ENCODE results near the gene NEK6. TPM values are rescaled to one million over a fixed set of nuclear protein-coding genes. Genes with fewer than 3 reads are reported as not detected.
"Not testable (repeated sequence)": the region's sequence is repeated elsewhere in the genome, so short reads cannot be mapped to it uniquely, and the experiment has no call there.

NEK6 gene
- total and polyA plus RNA-seq, 4 experiments from 2014 or later, result 3.8 to 11.7 (median 8.5) TPM

GRCh38 chr9:124248066-124248465, 9.7 kb upstream of the NEK6 start:
- Histone ChIP-seq H3K27me3 (ENCODE audit: insufficient read depth, low read length) (no peaks in the 10 kb centered on the region), H3K27ac (ENCODE audit: low read depth, low read length) (no peak overlapping the region), H3K4me3 (ENCODE audit: low read length in 2 of 2) (no peak overlapping the region), H3K4me1 (ENCODE audit: insufficient read depth, low read length) (peaks cover 2% of the 10 kb centered on the region), H3K9me3 (ENCODE audit: control insufficient read depth in 1 of 2, low read length in 2 of 2) (no peaks in the 10 kb centered on the region), H3K36me3 (ENCODE audit: insufficient read depth, low read length) (no peaks in the 10 kb centered on the region)
- Mint-ChIP-seq H3K27me3 (no peaks in the 10 kb centered on the region), H3K9me3 (no peaks in the 10 kb centered on the region), H3K4me3 (no peak overlapping the region), H3K4me1 (peaks cover 2 to 10% (median 6%) of the 10 kb centered on the region in 4 donors), H3K36me3 (no peaks in the 10 kb centered on the region), H3K27ac (no peak overlapping the region)
- intact Hi-C loops (cut with micrococcal nuclease), result no loop called here
- POLR2A ChIA-PET (ENCODE audit: partially characterized antibody), result no interaction called here
- DNase-seq, result no peak
- CTCF ChIA-PET (ENCODE audit: partially characterized antibody), result no interaction called here

GRCh38 chr9:124248960-124249359, 8.8 kb upstream of the NEK6 start:
- intact Hi-C loops (cut with micrococcal nuclease), result no loop called here
- peaks cover 2 to 9% (median 7%) of the 10 kb centered on the region in 4 donors for H3K4me1 Mint-ChIP-seq
- no peaks in the 10 kb centered on the region for H3K27me3 ChIP-seq (ENCODE audit: insufficient read depth, low read length)
- no peak for DNase-seq
- no peaks in the 10 kb centered on the region for H3K36me3 Mint-ChIP-seq
- H3K4me1 ChIP-seq (ENCODE audit: insufficient read depth, low read length), result no peaks in the 10 kb centered on the region
- no peak overlapping the region for H3K27ac ChIP-seq (ENCODE audit: low read depth, low read length)
- H3K4me3 ChIP-seq (ENCODE audit: low read length in 2 of 2), result no peak overlapping the region
- no peak overlapping the region for H3K4me3 Mint-ChIP-seq
- H3K27ac Mint-ChIP-seq, result peak overlapping the region in 1 of 7 donors; percentile 35
- no peaks in the 10 kb centered on the region for H3K9me3 ChIP-seq (ENCODE audit: control insufficient read depth in 1 of 2, low read length in 2 of 2)
- H3K9me3 Mint-ChIP-seq, result no peaks in the 10 kb centered on the region
- H3K27me3 Mint-ChIP-seq, result no peaks in the 10 kb centered on the region
- CTCF ChIA-PET (ENCODE audit: partially characterized antibody), result no interaction called here
- POLR2A ChIA-PET (ENCODE audit: partially characterized antibody), result no interaction called here
- H3K36me3 ChIP-seq (ENCODE audit: insufficient read depth, low read length), result no peaks in the 10 kb centered on the region

DNA sequence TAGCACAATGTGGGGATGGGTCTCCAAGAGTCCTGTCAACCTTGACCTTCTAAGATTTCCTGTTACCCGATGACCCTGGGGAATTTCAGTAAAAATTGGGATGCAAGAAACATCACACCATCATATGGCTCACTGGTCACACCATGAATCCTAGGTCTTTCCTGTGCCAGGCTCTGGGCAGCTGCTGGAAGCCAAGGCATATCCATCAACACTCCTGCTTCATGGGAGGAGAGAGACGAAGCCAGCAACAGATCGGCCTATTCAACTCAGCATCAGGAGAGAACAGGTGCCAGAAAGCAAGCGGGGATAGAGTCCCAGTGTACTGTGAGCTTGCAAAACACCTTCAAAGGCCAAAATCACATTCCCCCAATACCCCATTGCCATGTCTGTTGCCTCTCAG, 6.5 kb upstream of the NEK6 start:
- no peaks in the 10 kb centered on the region for H3K27me3 Mint-ChIP-seq

DNA sequence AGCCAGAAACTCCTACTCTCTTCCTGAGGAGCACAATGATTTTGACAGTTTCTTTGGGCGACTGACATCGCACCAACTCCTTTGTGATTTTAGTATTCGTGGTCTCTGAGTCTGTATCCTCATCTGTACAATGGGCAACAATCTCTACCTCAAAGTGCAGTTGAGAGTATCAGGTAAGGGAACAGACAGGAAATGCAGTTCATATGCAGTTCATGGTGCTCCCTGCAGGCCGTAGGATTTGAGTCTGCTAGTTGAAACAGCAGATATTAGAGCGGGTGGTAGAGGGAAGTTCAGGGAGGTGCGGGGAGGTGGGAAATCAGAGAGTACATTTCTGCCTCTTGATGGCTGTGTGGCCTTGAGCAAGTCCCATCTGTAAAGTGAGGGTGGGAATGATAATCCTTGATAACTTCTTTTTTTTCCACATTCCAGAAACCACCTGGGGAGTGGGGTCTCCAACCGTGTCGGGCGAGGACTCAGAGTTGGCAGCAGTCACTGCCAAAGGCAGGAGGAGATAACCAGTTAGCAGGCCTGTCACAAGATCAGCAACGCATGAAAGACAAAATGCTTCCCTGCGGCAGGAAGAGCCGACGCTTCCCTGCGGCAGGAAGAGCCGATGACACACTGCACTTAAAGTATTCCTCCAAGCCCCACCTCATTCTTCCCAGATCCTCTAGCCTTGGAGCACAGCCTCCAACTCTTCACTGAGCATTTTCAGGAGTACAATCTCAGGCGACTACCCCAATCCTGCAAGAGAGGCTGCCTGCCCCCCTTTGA, 6.0 kb upstream of the NEK6 start:
- H3K4me3 ChIP-seq (ENCODE audit: low read length in 2 of 2), result no peak overlapping the region
- no peaks in the 10 kb centered on the region for H3K36me3 ChIP-seq (ENCODE audit: insufficient read depth, low read length)
- Mint-ChIP-seq H3K36me3 (no peaks in the 10 kb centered on the region), H3K4me3 (no peak overlapping the region), H3K27ac (peak overlapping the region in 1 of 7 donors; percentile 59), H3K9me3 (no peaks in the 10 kb centered on the region), H3K4me1 (peaks cover 13 to 30% (median 19%) of the 10 kb centered on the region in 4 donors), H3K27me3 (no peaks in the 10 kb centered on the region)
- H3K9me3 ChIP-seq (ENCODE audit: control insufficient read depth in 1 of 2, low read length in 2 of 2), result no peaks in the 10 kb centered on the region
- no peak overlapping the region for H3K27ac ChIP-seq (ENCODE audit: low read depth, low read length)
- ChIA-PET POLR2A (ENCODE audit: partially characterized antibody) (no interaction called here), CTCF (ENCODE audit: partially characterized antibody) (no interaction called here)
- H3K4me1 ChIP-seq (ENCODE audit: insufficient read depth, low read length), result peaks cover 5% of the 10 kb centered on the region
- no peak for DNase-seq
- no peaks in the 10 kb centered on the region for H3K27me3 ChIP-seq (ENCODE audit: insufficient read depth, low read length)
- intact Hi-C loops (cut with micrococcal nuclease), result loop anchor here (10.0 kb wide), 3 partner anchors 47 to 163 kb away; partner anchors contain the start of gene PSMB7

More for the DNA sequence above, 6.5 kb upstream of the NEK6 start:
- H3K4me3 ChIP-seq (ENCODE audit: low read length in 2 of 2), result no peak overlapping the region
- POLR2A ChIA-PET (ENCODE audit: partially characterized antibody), result no interaction called here
- Mint-ChIP-seq H3K4me3 (no peak overlapping the region), H3K36me3 (no peaks in the 10 kb centered on the region), H3K27ac (peak overlapping the region in 2 of 7 donors; percentile 13 to 36), H3K9me3 (no peaks in the 10 kb centered on the region), H3K4me1 (peaks cover 13 to 24% (median 17%) of the 10 kb centered on the region in 4 donors)
- intact Hi-C loops (cut with micrococcal nuclease), result loop anchor here (10.0 kb wide), 3 partner anchors 46 to 164 kb away; partner anchors contain the start of gene PSMB7
- H3K4me1 ChIP-seq (ENCODE audit: insufficient read depth, low read length), result peaks cover 5% of the 10 kb centered on the region
- no peaks in the 10 kb centered on the region for H3K36me3 ChIP-seq (ENCODE audit: insufficient read depth, low read length)
- H3K27me3 ChIP-seq (ENCODE audit: insufficient read depth, low read length), result no peaks in the 10 kb centered on the region
- no peaks in the 10 kb centered on the region for H3K9me3 ChIP-seq (ENCODE audit: control insufficient read depth in 1 of 2, low read length in 2 of 2)
- CTCF ChIA-PET (ENCODE audit: partially characterized antibody), result no interaction called here
- DNase-seq, result no peak
- no peak overlapping the region for H3K27ac ChIP-seq (ENCODE audit: low read depth, low read length)

GRCh38 chr9:124252878-124253277, 4.9 kb upstream of the NEK6 start:
- H3K4me3 Mint-ChIP-seq; CTCF ChIA-PET (ENCODE audit: partially characterized antibody); H3K27ac ChIP-seq (ENCODE audit: low read depth, low read length); H3K36me3 ChIP-seq (ENCODE audit: insufficient read depth, low read length); H3K36me3 Mint-ChIP-seq; H3K27me3 Mint-ChIP-seq; H3K9me3 Mint-ChIP-seq; H3K27me3 ChIP-seq (ENCODE audit: insufficient read depth, low read length); DNase-seq; H3K4me3 ChIP-seq (ENCODE audit: low read length in 2 of 2); POLR2A ChIA-PET (ENCODE audit: partially characterized antibody); H3K4me1 ChIP-seq (ENCODE audit: insufficient read depth, low read length); H3K9me3 ChIP-seq (ENCODE audit: control insufficient read depth in 1 of 2, low read length in 2 of 2): not testable (repeated sequence)
- H3K27ac Mint-ChIP-seq, result peak overlapping the region in 1 of 7 donors; percentile 30
- intact Hi-C loops (cut with micrococcal nuclease), result loop anchor here (10.0 kb wide), 3 partner anchors 48 to 162 kb away; partner anchors contain the start of gene PSMB7
- peaks cover 13 to 39% (median 23%) of the 10 kb centered on the region in 4 donors for H3K4me1 Mint-ChIP-seq

GRCh38 chr9:124254261-124254682, 3.5 kb upstream of the NEK6 start:
- Histone ChIP-seq H3K4me1 (ENCODE audit: insufficient read depth, low read length) (peaks cover 13% of the 10 kb centered on the region), H3K27me3 (ENCODE audit: insufficient read depth, low read length) (no peaks in the 10 kb centered on the region), H3K27ac (ENCODE audit: low read depth, low read length) (no peak overlapping the region), H3K36me3 (ENCODE audit: insufficient read depth, low read length) (no peaks in the 10 kb centered on the region), H3K9me3 (ENCODE audit: control insufficient read depth in 1 of 2, low read length in 2 of 2) (no peaks in the 10 kb centered on the region), H3K4me3 (ENCODE audit: low read length in 2 of 2) (no peak overlapping the region)
- CTCF ChIA-PET (ENCODE audit: partially characterized antibody), result no interaction called here
- H3K4me1 Mint-ChIP-seq, result peaks cover 18 to 51% (median 33%) of the 10 kb centered on the region in 4 donors
- intact Hi-C loops (cut with micrococcal nuclease), result loop anchor here (10.0 kb wide), 3 partner anchors 49 to 161 kb away; partner anchors contain the start of gene PSMB7
- peaks cover 0 to 8% of the 10 kb centered on the region in 2 donors for H3K36me3 Mint-ChIP-seq
- DNase-seq, result no peak
- POLR2A ChIA-PET (ENCODE audit: partially characterized antibody), result interaction anchor here (0.7 kb wide), 1 partner anchor 38 kb away, joined by 3 read pairs; no protein-coding TSS in a partner anchor
- peak overlapping the region in 5 of 7 donors; percentile 36 to 88 (median 37) for H3K27ac Mint-ChIP-seq
- no peaks in the 10 kb centered on the region for H3K27me3 Mint-ChIP-seq
- peak overlapping the region in 3 of 8 donors; percentile 1 to 45 (median 9) for H3K4me3 Mint-ChIP-seq
- peaks cover 0 to 2% (median 0%) of the 10 kb centered on the region in 8 donors for H3K9me3 Mint-ChIP-seq

DNA sequence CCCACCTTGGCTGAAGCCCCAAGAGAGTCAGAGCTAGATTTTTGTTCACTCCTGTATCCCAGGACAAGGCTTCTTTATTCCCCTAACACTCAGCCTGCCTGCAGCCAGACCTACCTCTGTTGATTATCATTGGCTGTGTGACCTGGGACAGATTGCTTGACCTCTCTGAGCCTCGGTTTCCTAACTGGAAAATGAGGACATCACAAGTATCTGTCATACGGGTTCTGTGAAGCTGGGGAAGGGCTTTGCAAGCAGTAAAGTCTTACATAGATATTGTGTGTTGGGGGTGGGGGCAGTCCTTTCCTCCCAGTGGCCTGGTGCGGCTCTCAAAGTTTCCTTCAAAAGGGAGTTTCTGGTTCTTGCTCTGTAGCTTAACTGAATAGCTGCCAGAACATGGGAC, 2.5 kb upstream of the NEK6 start:
- Histone ChIP-seq H3K36me3 (ENCODE audit: insufficient read depth, low read length) (no peaks in the 10 kb centered on the region), H3K9me3 (ENCODE audit: control insufficient read depth in 1 of 2, low read length in 2 of 2) (no peaks in the 10 kb centered on the region), H3K4me3 (ENCODE audit: low read length in 2 of 2) (no peak overlapping the region), H3K27me3 (ENCODE audit: insufficient read depth, low read length) (no peaks in the 10 kb centered on the region), H3K27ac (ENCODE audit: low read depth, low read length) (no peak overlapping the region), H3K4me1 (ENCODE audit: insufficient read depth, low read length) (peaks cover 21% of the 10 kb centered on the region)
- DNase-seq, result no peak
- Mint-ChIP-seq H3K4me1 (peaks cover 22 to 58% (median 39%) of the 10 kb centered on the region in 4 donors), H3K9me3 (peaks cover 0 to 2% (median 0%) of the 10 kb centered on the region in 8 donors), H3K27me3 (no peaks in the 10 kb centered on the region), H3K36me3 (peaks cover 0 to 8% of the 10 kb centered on the region in 2 donors), H3K27ac (peak overlapping the region in 2 of 7 donors; percentile 29 to 65), H3K4me3 (no peak overlapping the region)
- CTCF ChIA-PET (ENCODE audit: partially characterized antibody), result interaction anchor here (0.7 kb wide), 1 partner anchor 129 kb away, joined by 7 read pairs; no protein-coding TSS in a partner anchor
- POLR2A ChIA-PET (ENCODE audit: partially characterized antibody), result no interaction called here
- intact Hi-C loops (cut with micrococcal nuclease), result loop anchor here (10.0 kb wide), 3 partner anchors 50 to 160 kb away; partner anchors contain the start of gene PSMB7

Data from CD4-positive, alpha-beta memory T cell (primary cell).